HG02938 (cell line): Measurements from ENCODE around the gene CAPN7.
"Not testable (repeated sequence)": the region's sequence is repeated elsewhere in the genome, so short reads cannot be mapped to it uniquely, and the experiment has no call there.

ENCODE experiments used
- ATAC-seq: cut with Tn5 transposase; IDR thresholded peaks from one replicate; pipeline ENCODE4 v1.9.1; 2021; ENCODE audit warnings: mild to moderate bottlenecking, moderate library complexity; ENCODE audit not compliant: unreplicated experiment

CAPN7 gene

GRCh38 chr3:15205934-15206661 is at the start of gene CAPN7:
Gene CAPN7 (plus strand): TSS chr3:15206246. CDS start chr3:15206496, 250 bp downstream.
- ATAC-seq: peak; percentile 76

- no peak for ATAC-seq
These were observed 48.6 kb upstream of the CAPN7 start for GRCh38 chr3:15157441-15157840.

DNA sequence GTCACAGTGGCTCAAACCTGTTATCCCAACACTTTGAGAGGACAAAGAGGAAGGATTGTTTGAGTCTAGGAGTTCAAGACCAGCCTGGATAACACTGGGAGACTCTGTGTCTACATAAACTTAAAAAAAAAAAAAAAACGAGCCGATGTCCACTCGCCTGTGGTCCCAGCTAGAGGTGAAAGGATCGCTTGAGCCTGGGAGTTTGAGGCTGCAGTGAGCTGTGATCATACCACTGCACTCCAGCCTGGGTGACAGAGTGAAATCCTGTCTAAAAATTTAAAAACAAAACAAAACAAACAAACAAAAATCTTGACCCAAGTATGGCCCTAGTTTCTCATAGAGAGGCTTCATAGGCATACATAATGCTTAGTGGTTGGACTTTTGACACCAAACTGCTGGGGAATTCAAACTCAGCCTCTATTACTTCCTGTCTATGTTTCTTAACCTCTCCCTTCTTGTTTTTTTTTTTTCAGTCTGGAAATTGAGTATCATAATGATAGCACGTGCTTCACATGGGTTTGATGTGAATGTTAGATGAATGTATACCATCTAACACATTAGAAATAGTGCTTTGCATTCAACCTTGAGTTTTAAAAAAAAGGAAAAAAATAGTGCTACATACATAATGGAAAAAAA is 46.4 kb upstream of the CAPN7 start:
- ATAC-seq: no peak

DNA sequence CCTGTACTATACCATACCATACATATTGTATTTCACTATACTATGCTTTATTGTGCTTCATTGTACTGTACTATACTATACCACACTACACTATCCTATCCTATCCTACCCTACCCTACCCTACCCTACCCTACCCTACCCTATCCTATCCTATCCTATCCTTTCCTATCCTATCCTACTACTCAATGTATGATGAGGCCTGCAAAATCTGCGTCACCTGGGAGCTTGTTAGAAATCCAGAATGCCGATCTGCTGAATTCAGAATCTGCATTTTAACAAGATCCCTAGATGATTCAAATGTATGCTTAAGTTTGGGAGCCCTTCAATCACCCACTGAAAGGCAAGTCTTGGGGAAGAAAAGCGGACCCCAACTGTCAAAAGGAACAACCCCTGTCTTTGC is 45.4 kb upstream of the CAPN7 start:
- ATAC-seq: no peak

DNA sequence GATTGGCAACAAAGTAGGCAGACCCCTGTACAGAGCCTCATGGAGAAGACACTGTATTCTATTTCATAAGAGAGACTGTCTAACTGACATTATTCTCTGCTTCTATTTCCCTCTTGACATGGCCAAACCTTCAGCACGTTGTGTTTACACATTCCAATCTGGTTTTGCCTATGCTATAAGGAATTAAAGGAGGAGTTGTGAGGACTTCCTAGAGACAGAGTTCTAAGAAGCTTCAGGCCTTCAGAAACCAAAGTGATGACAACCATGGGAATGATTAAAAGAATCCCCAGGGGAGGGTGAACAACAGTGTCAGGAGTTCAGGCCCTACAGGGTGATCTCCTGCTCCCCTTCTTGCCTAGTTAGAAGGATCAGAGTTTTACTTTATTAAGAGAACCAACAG is 44.9 kb upstream of the CAPN7 start:
- ATAC-seq: no peak

DNA sequence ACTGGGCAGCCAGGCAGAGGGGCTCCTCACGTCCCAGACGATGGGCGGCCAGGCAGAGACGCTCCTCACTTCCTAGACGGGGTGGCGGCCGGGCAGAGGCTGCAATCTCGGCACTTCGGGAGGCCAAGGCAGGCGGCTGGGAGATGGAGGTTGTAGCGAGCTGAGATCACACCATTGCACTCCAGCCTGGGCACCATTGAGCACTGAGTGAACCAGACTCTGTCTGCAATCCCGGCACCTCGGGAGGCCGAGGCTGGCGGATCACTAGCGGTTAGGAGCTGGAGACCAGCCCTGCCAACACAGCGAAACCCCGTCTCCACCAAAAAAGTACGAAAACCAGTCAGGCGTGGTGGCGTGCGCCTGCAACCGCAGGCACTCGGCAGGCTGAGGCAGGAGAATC is 42.4 kb upstream of the CAPN7 start:
- ATAC-seq: not testable (repeated sequence)

GRCh38 chr3:15164340-15164739 is 41.7 kb upstream of the CAPN7 start:
- ATAC-seq: no peak

DNA sequence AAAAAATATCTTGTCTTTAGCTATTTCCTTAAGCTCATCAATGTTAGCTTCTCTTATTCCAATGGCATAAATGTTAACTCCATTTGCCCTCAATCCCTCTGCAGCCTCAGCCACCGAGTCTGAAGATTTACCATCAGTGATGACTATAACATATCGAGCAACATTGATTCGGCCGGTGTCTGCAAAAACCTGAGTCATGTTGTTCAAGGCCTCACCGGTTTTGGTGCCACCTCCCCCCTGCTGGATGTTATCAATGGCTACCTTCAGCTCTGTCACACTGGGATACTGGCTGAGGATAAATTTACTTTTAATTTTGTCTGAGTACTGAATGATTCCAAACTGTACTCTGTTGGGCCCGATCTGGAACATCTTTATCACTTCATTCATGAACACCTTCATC is 41.0 kb upstream of the CAPN7 start:
- no peak for ATAC-seq

DNA sequence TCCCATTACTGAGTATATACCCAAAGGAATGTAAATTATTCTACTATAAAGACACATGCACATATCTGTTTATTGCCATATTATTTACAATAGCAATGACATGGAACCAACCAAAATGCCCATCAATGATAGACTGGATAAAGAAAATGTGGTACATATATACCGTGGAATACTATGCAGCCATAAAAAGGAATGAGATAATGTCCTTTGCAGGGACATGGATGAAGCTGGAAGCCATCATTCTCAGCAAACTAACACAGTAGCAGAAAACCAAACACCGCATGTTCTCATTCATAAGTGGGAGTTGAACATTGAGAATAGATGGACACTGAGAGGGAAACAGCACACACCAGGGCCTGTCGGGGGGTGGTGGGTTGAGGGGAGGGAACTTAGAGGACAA is 39.7 kb upstream of the CAPN7 start:
- ATAC-seq: not testable (repeated sequence)

DNA sequence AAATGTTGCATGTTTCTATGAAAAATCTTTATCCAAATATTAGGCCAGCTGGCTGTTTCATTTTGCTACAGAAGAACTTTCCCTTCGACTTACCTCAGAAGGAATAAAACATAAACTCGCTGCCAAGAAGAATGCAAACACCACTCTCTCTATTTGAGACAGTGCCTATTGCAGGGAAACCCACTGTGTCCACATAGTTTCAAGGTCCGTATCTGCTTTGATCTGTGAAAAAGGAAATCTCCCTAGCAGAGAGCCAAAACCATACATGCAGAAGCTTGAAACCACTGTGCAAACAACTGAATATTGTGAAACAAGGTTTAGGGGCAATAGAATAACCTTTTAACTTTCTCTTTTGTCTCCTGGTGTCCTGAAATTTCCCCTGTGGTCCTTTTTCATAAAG is 35.0 kb upstream of the CAPN7 start:
- peak; percentile 68 for ATAC-seq

DNA sequence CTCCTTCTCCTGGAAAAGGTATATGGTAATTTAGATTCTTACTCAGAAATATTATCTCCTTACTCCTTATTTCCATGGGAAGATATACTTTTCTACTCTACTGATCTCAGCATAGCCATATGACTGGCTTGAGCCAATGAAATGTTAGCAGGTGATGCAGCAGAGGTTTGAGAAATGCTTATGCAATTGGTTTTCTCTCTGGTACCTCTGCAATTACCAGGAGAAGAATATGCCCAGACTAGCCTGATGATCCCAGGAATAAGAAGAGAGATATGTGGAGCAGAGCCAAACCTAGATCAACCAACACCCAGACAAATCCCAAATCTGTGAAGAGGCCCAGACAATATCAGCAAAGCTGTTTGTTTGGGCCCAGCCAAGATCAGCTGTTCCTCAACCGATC is 33.2 kb upstream of the CAPN7 start:
- no peak for ATAC-seq

DNA sequence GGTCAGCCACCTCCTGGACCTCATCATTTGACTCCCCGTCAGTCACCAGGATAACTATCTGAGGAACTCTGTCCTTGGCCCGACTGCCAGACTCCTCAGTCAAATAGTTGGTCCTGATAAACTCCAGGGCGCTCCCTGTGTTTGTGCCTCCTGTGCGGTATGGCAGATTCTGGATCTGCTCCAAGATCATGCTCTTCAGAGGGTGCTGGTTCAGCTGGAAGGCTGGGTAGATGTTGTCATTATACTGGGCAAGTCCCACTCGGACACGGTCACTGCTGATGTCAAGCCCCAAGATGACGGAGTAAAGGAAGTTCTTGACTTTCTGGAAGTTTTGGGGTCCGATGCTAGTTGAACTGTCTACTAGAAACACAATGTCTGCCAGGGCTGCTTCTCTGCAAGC is 31.1 kb upstream of the CAPN7 start:
- ATAC-seq: no peak

GRCh38 chr3:15175605-15176004 is 30.4 kb upstream of the CAPN7 start:
- ATAC-seq: no peak

GRCh38 chr3:15180042-15180611 is 25.9 kb upstream of the CAPN7 start:
- ATAC-seq: peak; percentile 60

DNA sequence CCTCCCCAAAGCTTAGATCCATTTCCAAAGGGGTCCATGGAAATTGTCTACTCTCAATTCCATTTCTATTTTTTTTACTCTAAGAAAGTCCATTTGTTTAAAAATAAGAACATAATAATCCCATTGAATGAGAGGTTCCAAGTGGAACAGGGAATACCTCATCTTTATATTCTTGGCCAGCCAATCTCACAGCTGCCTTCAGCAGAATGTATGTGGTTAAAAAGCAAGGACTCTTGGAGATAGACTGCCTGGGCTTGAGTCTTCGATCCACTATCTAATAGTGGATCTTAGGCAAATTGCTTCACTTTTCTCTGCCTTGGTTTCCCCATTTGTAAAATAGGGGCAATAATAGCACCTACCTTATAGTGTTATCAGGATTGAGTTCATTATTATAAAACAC is 24.5 kb upstream of the CAPN7 start:
- no peak for ATAC-seq

GRCh38 chr3:15181963-15182362 is 24.1 kb upstream of the CAPN7 start:
- no peak for ATAC-seq

GRCh38 chr3:15183011-15183410 is 23.0 kb upstream of the CAPN7 start:
- ATAC-seq: no peak

DNA sequence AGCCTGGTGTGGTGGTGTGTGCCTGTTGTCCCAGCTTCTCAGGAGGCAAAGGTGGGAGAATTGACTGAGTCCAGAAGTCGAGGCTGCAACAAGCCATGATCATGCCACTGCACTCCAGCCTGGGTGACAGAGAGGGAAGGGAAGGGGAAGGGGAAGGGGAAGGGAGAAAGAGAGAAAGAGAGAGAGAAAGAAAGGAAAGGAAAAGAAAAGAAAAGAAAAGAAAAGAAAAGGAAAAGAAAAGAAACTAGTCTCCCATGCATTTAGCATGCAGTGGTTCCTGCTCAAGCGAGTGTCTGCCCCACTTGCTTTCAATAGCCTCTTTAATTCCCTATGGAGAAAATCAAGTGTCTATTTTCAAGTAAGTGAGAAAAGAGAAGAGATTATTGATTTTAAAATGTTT is 20.6 kb upstream of the CAPN7 start:
- ATAC-seq: no peak

GRCh38 chr3:15186101-15186476 is 20.0 kb upstream of the CAPN7 start:
- ATAC-seq: no peak

GRCh38 chr3:15186477-15187164 is 19.4 kb upstream of the CAPN7 start:
- ATAC-seq: not testable (repeated sequence)

- no peak for ATAC-seq
These were observed 8.6 kb upstream of the CAPN7 start for GRCh38 chr3:15197340-15198029.
